Measurements from ENCODE around the gene MACROD2.

MACROD2 gene

DNA sequence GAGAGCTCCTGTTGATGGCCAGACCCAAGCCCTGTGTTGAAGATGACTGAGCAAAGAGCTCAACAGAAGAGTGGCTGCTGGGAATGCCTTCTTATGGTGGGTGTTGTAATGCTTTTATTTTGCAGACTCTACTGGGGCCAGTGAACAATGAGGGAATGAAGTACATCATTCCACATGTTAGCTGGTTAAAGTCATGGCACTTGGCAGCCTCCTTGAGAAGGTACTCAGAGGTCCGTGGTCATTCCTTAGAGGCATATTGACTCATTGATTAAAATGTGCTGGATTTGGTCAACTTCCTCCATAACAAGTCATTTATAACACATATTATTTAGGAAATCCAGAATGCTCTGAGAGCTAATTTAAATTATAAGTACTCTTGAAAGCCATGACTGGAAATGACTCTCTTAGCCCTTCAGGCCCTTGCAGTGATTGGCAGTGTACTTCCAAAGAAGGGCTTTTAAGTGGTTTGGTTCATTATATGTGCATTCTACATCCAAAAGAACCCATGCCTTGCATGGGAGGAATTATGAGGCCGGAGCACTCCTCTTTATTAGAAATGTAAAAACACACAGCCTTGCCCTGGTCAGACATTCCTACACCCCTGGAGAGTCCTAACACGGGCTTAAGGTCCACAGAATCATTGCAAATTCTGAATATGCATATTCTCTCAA, 1601.0 kb downstream of the MACROD2 start:
- H3K27me3 ChIP-seq (ENCODE audit: control insufficient read depth, insufficient read depth, low read length, poor library complexity, severe bottlenecking), result no peaks in the 10 kb centered on the region
- H3K9me3 ChIP-seq (ENCODE audit: control insufficient read depth, low read length), result no peaks in the 10 kb centered on the region
- H3K36me3 ChIP-seq (ENCODE audit: control insufficient read depth, insufficient read depth, low read length), result no peaks in the 10 kb centered on the region
- H3K27ac ChIP-seq (ENCODE audit: insufficient read depth, low read depth, low read length, poor library complexity, severe bottlenecking), result no peak overlapping the region
- WGBS, 2 experiments, result 91 to 93% methylated on average over 3 of the region's 3 CpGs
- no peak overlapping the region for H3K4me3 ChIP-seq (ENCODE audit: insufficient read depth, low read depth, low read length)
- H3K4me1 ChIP-seq (ENCODE audit: control insufficient read depth, insufficient read depth, low read length), result no peaks in the 10 kb centered on the region

DNA sequence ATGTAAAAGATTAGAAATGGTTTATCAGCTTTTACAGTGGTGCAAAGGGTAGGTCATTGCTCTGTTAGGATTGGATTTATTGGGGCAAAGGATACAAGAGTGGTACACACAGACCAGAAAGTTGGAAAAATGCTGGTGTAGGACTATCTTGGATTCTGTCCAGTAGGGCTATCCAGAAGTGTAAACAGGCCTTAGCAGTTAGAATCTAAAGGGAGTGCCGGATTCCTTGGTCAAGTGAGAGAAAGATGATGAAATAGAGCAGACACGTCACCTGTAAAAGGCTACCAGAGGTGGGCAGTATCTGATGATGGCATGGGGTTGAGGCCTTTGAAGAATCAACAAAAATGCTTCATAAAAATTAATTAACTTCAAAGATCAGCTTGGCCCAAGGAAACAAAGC, 1602.0 kb downstream of the MACROD2 start:
- no peaks in the 10 kb centered on the region for H3K4me1 ChIP-seq (ENCODE audit: control insufficient read depth, insufficient read depth, low read length)
- H3K4me3 ChIP-seq (ENCODE audit: insufficient read depth, low read depth, low read length), result no peak overlapping the region
- H3K27me3 ChIP-seq (ENCODE audit: control insufficient read depth, insufficient read depth, low read length, poor library complexity, severe bottlenecking), result no peaks in the 10 kb centered on the region
- no peaks in the 10 kb centered on the region for H3K36me3 ChIP-seq (ENCODE audit: control insufficient read depth, insufficient read depth, low read length)
- H3K9me3 ChIP-seq (ENCODE audit: control insufficient read depth, low read length), result no peaks in the 10 kb centered on the region
- WGBS, 2 experiments, result 89% methylated on average over 2 of the region's 2 CpGs
- no peak overlapping the region for H3K27ac ChIP-seq (ENCODE audit: insufficient read depth, low read depth, low read length, poor library complexity, severe bottlenecking)

DNA sequence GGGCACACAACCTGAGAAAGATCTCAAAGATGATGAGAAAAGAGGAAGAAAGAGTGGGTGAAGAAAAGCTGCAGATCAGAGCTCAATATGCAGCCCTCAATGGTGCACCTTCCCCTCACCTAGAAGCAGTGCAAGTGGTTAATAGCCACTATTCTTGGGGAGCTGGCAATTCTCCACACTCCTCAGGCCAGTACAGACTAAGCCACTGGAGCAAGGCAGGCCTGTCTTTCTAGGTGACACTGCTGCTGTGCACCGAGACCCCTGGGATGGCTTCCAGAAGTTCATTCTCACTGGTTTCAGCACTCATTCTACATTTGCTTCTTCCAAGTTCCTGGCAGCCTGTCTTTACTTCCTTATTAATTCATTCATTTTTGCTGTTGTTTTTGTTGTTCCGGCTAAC, 1604.6 kb downstream of the MACROD2 start:
- no peak overlapping the region for H3K27ac ChIP-seq (ENCODE audit: insufficient read depth, low read depth, low read length, poor library complexity, severe bottlenecking)
- 96 to 97% methylated on average over 2 of the region's 2 CpGs for WGBS, 2 experiments

DNA sequence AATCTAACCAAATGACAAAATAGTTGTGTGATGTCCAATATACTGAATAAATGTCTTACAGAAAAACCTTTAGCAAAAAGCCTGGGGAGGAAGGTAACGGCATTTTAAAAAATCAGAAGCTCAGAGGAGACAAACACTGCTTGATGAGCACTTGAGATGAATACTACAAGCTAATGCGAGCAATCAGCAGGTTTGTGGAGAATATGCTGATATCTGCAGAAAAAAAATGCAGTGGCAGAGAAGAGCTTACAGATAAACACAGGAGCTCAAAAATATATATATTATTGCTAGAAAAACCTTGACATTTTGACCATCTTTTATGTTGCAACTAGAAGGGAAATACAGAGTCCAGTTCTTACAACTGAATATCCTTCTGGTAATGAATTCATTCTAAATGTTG, 1605.2 kb downstream of the MACROD2 start:
- Histone ChIP-seq H3K4me3 (ENCODE audit: insufficient read depth, low read depth, low read length) (no peak overlapping the region), H3K4me1 (ENCODE audit: control insufficient read depth, insufficient read depth, low read length) (no peaks in the 10 kb centered on the region), H3K27ac (ENCODE audit: insufficient read depth, low read depth, low read length, poor library complexity, severe bottlenecking) (no peak overlapping the region), H3K27me3 (ENCODE audit: control insufficient read depth, insufficient read depth, low read length, poor library complexity, severe bottlenecking) (no peaks in the 10 kb centered on the region), H3K36me3 (ENCODE audit: control insufficient read depth, insufficient read depth, low read length) (no peaks in the 10 kb centered on the region), H3K9me3 (ENCODE audit: control insufficient read depth, low read length) (no peaks in the 10 kb centered on the region)
- WGBS, 2 experiments, result 95% methylated on average over 2 of the region's 2 CpGs

More for the DNA sequence above, 1604.6 kb downstream of the MACROD2 start:
- H3K27me3 ChIP-seq (ENCODE audit: control insufficient read depth, insufficient read depth, low read length, poor library complexity, severe bottlenecking), result no peaks in the 10 kb centered on the region
- no peak overlapping the region for H3K4me3 ChIP-seq (ENCODE audit: insufficient read depth, low read depth, low read length)
- H3K36me3 ChIP-seq (ENCODE audit: control insufficient read depth, insufficient read depth, low read length), result no peaks in the 10 kb centered on the region
- H3K9me3 ChIP-seq (ENCODE audit: control insufficient read depth, low read length), result no peaks in the 10 kb centered on the region
- no peaks in the 10 kb centered on the region for H3K4me1 ChIP-seq (ENCODE audit: control insufficient read depth, insufficient read depth, low read length)

DNA sequence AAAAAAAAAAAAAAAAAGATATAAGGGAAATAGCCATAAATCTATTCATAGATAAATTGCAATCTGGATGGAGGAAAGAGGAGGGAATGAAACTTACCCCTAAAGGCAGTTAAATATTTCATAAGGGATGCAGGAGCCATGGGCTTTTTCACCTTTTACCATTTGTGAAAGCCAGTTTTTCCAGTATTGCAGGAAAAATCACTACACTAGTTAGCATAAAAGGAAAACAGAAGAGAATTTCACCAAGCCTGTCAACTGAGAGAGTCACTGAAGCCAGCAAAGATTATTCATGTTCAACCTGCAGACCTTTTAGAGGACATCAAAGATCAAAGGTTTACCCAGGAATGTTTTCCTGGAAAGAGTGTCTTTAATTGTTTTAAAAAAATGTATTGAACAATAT, 1608.2 kb downstream of the MACROD2 start:
- Histone ChIP-seq H3K4me3 (ENCODE audit: insufficient read depth, low read depth, low read length) (no peak overlapping the region), H3K4me1 (ENCODE audit: control insufficient read depth, insufficient read depth, low read length) (no peaks in the 10 kb centered on the region), H3K9me3 (ENCODE audit: control insufficient read depth, low read length) (no peaks in the 10 kb centered on the region), H3K36me3 (ENCODE audit: control insufficient read depth, insufficient read depth, low read length) (no peaks in the 10 kb centered on the region), H3K27me3 (ENCODE audit: control insufficient read depth, insufficient read depth, low read length, poor library complexity, severe bottlenecking) (no peaks in the 10 kb centered on the region), H3K27ac (ENCODE audit: insufficient read depth, low read depth, low read length, poor library complexity, severe bottlenecking) (no peak overlapping the region)

DNA sequence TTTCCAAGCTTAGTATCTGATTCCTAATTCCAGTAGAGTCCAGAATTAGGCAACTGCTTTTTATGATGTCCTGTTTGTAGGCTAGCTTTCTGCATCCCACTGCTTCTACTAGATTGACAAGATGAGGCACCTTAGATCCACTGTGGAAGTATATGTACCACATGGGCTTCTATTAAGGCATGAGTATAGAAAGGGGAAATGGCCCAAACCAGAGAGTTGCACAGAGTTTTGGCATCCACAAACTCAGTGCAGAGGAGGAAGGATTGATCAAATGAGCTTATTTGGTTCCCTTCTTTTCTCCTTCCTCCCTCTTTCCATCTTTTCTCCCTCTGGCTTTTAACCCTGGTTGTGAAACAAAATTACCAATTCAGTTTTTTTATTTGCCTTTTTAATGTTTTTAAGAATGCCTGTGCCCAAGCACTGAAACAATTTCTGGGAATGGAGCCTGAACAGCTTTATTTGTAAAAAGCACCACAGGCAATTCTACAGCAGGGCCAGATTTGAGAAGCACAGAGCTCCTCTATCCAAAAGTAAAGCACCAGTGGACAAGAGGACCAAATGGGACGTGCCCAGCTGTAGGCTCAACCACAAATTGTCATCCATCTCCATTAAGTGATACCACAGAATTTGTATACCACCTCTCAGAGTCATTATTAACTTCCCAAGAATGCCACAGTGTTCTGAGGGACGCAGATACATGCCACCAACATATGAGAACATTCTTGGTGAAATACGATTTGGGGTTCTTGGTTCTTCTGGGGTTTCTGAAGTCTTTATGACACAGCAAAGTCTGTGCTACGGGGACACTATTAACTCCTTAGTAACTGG, 1608.9 kb downstream of the MACROD2 start:
- no peaks in the 10 kb centered on the region for H3K36me3 ChIP-seq (ENCODE audit: control insufficient read depth, insufficient read depth, low read length)
- no peaks in the 10 kb centered on the region for H3K27me3 ChIP-seq (ENCODE audit: control insufficient read depth, insufficient read depth, low read length, poor library complexity, severe bottlenecking)
- no peak overlapping the region for H3K4me3 ChIP-seq (ENCODE audit: insufficient read depth, low read depth, low read length)
- no peaks in the 10 kb centered on the region for H3K4me1 ChIP-seq (ENCODE audit: control insufficient read depth, insufficient read depth, low read length)
- WGBS, 2 experiments, result 93 to 95% methylated on average over 2 to 4 of the region's 4 CpGs
- H3K9me3 ChIP-seq (ENCODE audit: control insufficient read depth, low read length), result no peaks in the 10 kb centered on the region
- no peak overlapping the region for H3K27ac ChIP-seq (ENCODE audit: insufficient read depth, low read depth, low read length, poor library complexity, severe bottlenecking)

DNA sequence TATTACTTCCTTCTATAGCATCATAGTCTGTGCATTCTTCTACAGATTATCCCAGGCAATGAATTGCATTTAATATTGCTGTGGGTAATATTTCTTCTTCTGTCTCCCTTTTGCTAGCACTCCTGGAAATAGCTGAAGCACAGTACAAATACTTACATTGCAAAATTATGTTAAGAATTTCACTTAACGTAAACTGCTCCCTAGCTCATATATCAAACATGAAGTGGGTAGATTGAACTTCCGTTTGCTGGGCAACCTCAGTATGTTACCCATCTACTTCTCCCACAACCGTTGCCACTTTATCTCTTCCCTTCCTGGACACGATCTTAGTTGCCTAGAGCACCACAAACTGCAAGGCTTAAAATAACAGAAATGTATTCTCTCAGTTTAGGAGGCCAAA, 1614.6 kb downstream of the MACROD2 start:
- H3K27ac ChIP-seq (ENCODE audit: insufficient read depth, low read depth, low read length, poor library complexity, severe bottlenecking), result no peak overlapping the region
- WGBS, 2 experiments, result 93 to 97% methylated on average over 4 of the region's 4 CpGs
- H3K9me3 ChIP-seq (ENCODE audit: control insufficient read depth, low read length), result no peaks in the 10 kb centered on the region
- H3K4me1 ChIP-seq (ENCODE audit: control insufficient read depth, insufficient read depth, low read length), result no peaks in the 10 kb centered on the region
- H3K4me3 ChIP-seq (ENCODE audit: insufficient read depth, low read depth, low read length), result no peak overlapping the region
- H3K36me3 ChIP-seq (ENCODE audit: control insufficient read depth, insufficient read depth, low read length), result no peaks in the 10 kb centered on the region
- H3K27me3 ChIP-seq (ENCODE audit: control insufficient read depth, insufficient read depth, low read length, poor library complexity, severe bottlenecking), result no peaks in the 10 kb centered on the region

DNA sequence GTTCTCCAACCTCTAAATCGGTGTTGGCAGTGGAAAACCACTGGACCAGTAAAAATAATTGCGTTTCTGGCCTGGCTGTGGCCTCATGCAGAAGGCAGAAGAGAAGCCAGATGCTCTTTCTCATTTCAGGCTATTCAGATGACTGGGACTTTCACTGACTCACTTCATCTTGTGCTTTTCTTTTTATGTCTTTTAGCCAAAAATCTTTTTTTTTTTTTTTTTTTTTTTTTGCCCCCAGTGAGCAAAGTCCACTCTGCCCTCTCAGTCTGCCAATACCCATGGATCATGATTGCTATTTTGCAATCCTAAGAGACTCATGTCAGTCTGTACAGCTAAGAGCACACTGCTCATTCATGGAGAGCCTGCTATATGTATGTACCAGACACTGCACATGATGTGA, 1615.5 kb downstream of the MACROD2 start:
- no peak overlapping the region for H3K4me3 ChIP-seq (ENCODE audit: insufficient read depth, low read depth, low read length)
- no peaks in the 10 kb centered on the region for H3K4me1 ChIP-seq (ENCODE audit: control insufficient read depth, insufficient read depth, low read length)
- no peaks in the 10 kb centered on the region for H3K27me3 ChIP-seq (ENCODE audit: control insufficient read depth, insufficient read depth, low read length, poor library complexity, severe bottlenecking)
- no peaks in the 10 kb centered on the region for H3K36me3 ChIP-seq (ENCODE audit: control insufficient read depth, insufficient read depth, low read length)
- WGBS, 2 experiments, result 93 to 95% methylated on average over 2 of the region's 2 CpGs
- H3K27ac ChIP-seq (ENCODE audit: insufficient read depth, low read depth, low read length, poor library complexity, severe bottlenecking), result no peak overlapping the region
- H3K9me3 ChIP-seq (ENCODE audit: control insufficient read depth, low read length), result no peaks in the 10 kb centered on the region

DNA sequence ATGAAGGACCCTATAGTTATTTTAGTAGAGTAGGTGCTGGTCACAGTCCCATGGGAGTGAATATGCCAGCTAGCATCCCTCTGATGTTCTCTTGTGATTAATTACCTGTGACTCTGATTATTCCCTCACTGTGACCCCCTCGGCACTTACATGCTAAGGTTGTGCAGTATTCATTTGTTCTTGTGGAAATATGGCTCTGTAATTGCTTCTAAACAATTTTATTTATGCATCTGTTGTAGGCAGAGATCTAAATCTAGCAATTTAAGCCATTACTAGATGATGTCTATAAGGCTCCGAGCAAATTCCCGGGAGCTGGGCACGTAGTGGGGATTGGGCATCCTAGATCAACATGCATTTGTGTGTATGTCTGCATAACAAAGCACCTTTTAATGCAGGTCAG, 1616.2 kb downstream of the MACROD2 start:
- H3K36me3 ChIP-seq (ENCODE audit: control insufficient read depth, insufficient read depth, low read length), result no peaks in the 10 kb centered on the region
- no peaks in the 10 kb centered on the region for H3K9me3 ChIP-seq (ENCODE audit: control insufficient read depth, low read length)
- no peak overlapping the region for H3K4me3 ChIP-seq (ENCODE audit: insufficient read depth, low read depth, low read length)
- 90 to 98% methylated on average over 3 to 4 of the region's 4 CpGs for WGBS, 2 experiments
- no peaks in the 10 kb centered on the region for H3K27me3 ChIP-seq (ENCODE audit: control insufficient read depth, insufficient read depth, low read length, poor library complexity, severe bottlenecking)
- H3K27ac ChIP-seq (ENCODE audit: insufficient read depth, low read depth, low read length, poor library complexity, severe bottlenecking), result no peak overlapping the region
- H3K4me1 ChIP-seq (ENCODE audit: control insufficient read depth, insufficient read depth, low read length), result no peaks in the 10 kb centered on the region

DNA sequence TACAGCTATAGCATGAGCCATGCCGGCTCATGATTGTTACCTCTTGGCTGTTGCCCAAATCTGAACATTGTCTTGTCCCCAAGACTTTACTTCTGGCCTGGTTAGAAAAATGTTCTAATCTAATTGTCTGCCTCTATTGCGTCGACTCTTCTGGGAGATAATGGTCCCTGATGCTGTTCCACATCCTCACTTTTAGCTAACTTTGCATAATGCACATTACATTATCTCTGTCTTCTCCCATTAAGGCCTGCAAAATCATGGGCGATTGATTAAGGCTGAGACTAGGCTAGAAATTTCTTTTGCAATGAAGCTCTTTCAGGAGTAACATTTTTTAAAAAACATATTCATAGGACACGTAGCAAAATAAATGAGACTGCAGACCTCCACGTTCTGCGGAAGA, 1616.9 kb downstream of the MACROD2 start:
- WGBS, 2 experiments, result 92 to 94% methylated on average over 7 of the region's 7 CpGs
- Histone ChIP-seq H3K36me3 (ENCODE audit: control insufficient read depth, insufficient read depth, low read length) (no peaks in the 10 kb centered on the region), H3K4me1 (ENCODE audit: control insufficient read depth, insufficient read depth, low read length) (no peaks in the 10 kb centered on the region), H3K4me3 (ENCODE audit: insufficient read depth, low read depth, low read length) (no peak overlapping the region), H3K27ac (ENCODE audit: insufficient read depth, low read depth, low read length, poor library complexity, severe bottlenecking) (no peak overlapping the region), H3K27me3 (ENCODE audit: control insufficient read depth, insufficient read depth, low read length, poor library complexity, severe bottlenecking) (no peaks in the 10 kb centered on the region), H3K9me3 (ENCODE audit: control insufficient read depth, low read length) (no peaks in the 10 kb centered on the region)
